Measurements from ENCODE around the gene ZNF124.

The ZNF124 gene

DNA sequence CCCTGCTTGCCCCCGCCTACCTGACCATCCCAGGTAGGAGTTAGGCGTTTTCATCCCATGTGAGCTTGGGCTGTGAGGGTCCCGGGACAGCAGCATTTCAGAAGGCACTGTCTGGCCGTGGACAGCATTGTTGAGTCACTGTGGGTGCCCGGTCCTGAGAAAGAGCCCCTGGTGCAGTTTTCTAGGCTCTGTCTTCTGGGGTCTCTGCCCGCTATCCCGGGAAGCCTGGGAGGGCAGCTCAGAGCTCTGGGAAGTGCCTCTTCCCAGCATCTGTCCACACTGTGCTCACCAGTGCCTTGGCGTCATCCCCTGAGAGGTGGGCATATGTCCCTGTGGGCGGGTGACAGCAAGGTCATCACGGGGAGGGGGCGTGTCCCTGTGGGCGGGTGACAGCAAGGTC lies 56.3 kb downstream of the ZNF124 start:
- TF ChIP-seq, protein P1, sequence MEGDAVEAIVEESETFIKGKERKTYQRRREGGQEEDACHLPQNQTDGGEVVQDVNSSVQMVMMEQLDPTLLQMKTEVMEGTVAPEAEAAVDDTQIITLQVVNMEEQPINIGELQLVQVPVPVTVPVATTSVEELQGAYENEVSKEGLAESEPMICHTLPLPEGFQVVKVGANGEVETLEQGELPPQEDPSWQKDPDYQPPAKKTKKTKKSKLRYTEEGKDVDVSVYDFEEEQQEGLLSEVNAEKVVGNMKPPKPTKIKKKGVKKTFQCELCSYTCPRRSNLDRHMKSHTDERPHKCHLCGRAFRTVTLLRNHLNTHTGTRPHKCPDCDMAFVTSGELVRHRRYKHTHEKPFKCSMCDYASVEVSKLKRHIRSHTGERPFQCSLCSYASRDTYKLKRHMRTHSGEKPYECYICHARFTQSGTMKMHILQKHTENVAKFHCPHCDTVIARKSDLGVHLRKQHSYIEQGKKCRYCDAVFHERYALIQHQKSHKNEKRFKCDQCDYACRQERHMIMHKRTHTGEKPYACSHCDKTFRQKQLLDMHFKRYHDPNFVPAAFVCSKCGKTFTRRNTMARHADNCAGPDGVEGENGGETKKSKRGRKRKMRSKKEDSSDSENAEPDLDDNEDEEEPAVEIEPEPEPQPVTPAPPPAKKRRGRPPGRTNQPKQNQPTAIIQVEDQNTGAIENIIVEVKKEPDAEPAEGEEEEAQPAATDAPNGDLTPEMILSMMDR (IDR thresholded peaks at IDR 0.05): no peak
- TF ChIP-seq ZFX (IDR thresholded peaks at IDR 0.05; ENCODE audit: borderline replicate concordance): no peak
- no peak overlapping the region for H3K27ac ChIP-seq

DNA sequence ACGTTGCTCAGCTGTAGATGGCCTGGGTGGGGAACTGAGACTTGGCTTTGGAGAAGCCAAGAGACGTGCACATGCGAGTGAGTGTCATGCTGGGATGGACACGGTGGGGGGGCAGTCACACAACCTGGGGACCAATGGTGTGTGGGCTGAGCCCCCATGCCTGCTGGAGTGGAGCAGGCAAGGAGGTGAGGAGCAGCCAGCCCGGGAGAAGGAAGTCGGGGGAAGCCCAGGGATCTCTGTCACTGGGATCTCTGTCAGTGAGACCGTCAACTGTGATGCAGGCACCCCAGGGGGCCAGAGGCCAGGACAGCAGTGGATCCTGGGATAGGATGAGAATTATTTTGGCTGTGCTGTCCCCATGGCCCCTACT lies 56.7 kb downstream of the ZNF124 start:
- TF ChIP-seq ZFX (IDR thresholded peaks at IDR 0.05; ENCODE audit: borderline replicate concordance): no peak
- TF ChIP-seq, protein P1 (IDR thresholded peaks at IDR 0.05): no peak
- H3K27ac ChIP-seq: no peak overlapping the region

DNA sequence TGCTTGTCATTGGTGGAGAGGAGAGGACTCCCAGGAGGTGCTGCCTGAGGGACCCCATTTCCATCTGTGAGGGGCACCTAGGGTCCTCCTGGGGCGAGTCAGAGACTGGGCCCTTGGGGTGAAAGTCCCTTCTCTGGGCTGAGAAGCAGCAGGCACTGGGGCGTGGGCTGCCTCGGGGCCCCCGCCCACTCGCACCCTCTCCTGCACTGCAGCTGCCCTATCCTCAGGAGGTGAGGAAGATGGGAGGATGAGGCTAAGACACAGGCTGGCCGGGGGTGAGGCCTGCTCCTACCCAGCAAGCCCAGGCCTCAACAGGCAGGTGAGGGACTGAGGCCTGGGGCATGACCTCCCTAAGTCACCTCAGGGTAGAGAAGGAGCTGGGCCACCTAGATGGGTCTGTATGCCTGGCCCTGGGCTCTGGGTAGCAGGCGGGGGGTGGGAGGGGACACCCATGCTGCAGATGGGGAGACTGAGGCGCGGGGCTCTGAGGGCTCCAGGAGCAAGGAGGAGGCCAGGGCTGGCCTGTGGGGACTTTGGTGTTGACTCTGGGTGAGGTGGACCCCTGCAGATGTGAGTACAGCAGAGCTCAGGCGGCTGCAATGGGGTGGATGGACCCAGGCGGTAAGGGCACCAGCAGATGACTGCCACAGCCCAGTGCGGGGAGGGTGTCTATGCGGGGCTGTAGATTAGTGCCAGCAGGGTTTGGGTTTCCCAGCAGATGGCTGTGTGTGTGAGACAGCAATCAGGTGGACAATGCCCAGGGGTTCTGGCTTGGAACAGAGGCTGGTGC lies 57.3 kb downstream of the ZNF124 start:
- no peak overlapping the region for H3K27ac ChIP-seq
- TF ChIP-seq ZFX (IDR thresholded peaks at IDR 0.05; ENCODE audit: borderline replicate concordance): no peak
- TF ChIP-seq, protein P1 (IDR thresholded peaks at IDR 0.05): no peak

DNA sequence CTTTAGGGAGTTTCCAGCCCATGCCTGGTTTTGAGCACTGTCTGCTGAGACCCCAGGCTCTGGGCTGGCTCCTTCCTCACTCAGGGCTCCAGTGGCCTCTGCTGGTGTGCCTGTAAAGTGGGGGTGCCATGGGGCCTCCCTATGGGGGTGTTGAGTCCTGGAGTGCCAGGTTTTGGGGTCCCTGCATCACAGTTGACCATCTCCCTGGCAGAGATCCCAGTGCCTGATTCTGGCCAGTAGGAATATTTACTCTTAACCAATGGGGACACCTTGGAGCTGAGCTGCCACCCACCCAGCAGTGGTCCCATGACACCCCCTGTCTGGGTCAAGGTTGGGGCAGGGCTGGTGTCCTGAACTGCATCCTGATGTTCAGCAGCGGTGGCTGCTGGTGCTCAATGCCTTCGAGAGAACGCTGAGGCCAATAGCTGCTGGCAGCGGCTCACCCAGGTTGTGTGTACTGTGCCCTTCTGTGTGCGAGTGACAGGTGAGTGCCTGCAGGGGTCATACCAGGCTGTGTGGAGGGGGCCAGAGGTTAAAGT lies 58.0 kb downstream of the ZNF124 start:
- TF ChIP-seq ZFX (IDR thresholded peaks at IDR 0.05; ENCODE audit: borderline replicate concordance): no peak
- TF ChIP-seq, protein P1 (IDR thresholded peaks at IDR 0.05): no peak
- no peak overlapping the region for H3K27ac ChIP-seq

DNA sequence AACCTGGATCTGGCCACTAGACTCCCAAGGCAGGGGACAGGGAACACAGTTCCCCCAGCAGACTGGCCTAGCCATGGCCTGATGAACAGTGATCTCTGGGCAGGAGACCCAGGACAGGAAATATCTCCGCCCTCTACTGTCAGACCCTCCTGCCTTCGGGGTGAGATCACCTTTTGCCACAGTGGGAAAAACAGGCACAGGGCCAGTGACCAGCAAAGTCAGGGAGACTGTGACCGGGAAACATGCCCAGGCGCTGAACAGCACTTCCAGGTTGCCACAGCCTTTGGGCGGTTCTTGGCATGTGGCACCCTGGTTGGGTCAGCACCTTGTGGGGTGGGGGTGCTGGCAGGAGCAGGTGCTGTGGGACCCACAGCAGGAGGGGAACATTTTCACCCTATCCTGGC lies 58.7 kb downstream of the ZNF124 start:
- TF ChIP-seq ZFX (IDR thresholded peaks at IDR 0.05; ENCODE audit: borderline replicate concordance): no peak
- TF ChIP-seq, protein P1 (IDR thresholded peaks at IDR 0.05): no peak
- no peak overlapping the region for H3K27ac ChIP-seq

DNA sequence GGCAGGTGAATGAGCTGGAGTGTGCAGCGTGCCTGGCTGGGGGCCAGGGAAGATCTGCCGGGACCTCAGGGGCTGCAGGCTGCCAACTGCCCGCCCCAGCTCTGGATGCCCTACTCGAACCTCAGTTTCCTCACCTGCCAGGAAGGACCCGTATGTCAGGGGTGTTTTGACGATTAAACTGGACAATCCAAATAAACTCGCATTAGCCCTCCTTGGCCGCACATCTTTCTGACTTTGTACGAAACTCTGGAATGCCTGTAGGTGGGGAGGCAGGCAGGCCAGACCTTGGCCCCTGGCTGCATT lies 59.4 kb downstream of the ZNF124 start:
- TF ChIP-seq ZFX (IDR thresholded peaks at IDR 0.05; ENCODE audit: borderline replicate concordance): no peak
- TF ChIP-seq, protein P1 (IDR thresholded peaks at IDR 0.05): no peak
- peak overlapping the region; percentile 54 for H3K27ac ChIP-seq

DNA sequence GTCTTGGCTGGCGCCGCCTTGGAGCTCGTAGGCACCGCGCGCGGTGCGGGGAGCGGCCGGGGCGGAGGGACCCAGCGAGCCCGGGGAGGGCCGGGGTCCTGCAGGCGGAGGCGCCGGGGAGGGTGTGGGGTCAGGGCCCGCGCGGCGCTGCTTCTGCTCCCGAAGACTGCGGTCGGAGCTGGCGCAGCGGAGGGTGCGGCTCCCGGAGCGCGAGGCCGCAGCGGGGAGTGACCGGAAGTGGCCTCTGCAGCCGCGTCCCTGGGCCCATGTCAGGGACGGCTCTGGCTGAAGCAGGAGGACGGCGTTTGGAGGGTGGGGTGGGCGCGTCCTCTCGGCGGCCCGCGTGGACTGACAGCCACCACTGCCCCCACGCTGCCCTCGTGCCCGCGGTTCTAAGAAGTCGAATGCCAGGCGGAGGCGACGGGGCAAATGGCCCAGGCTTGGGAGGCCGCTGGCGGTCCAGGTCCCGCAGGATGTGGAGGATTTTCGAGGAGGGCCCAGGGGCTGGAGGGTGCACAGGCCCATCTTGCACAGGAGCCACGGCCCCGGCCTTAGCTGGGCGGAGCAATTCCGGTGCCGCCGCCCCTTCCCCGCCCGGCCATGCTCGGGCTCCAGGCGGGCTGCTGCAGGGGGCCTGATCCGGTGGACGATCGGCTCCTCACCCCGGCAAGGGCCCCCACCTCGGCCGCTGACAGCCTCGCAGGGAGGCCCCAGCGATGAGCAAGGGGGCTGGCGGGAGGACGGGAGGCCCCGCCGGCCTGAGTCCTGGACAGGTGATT lies 59.9 kb downstream of the ZNF124 start:
- no peak for TF ChIP-seq ZFX (IDR thresholded peaks at IDR 0.05; ENCODE audit: borderline replicate concordance)
- TF ChIP-seq, protein P1 (IDR thresholded peaks at IDR 0.05): no peak
- peak overlapping the region; percentile 54 for H3K27ac ChIP-seq
